Measurements from ENCODE around the gene XPO5. TPM values are rescaled to one million over a fixed set of nuclear protein-coding genes. Genes with fewer than 3 reads are reported as not detected.

Gene XPO5
- total and polyA plus RNA-seq, 10 donors, result 7.1 to 33.1 (median 23.3) TPM

GRCh38 chr6:43491750-43492661 is 83.8 kb downstream of the XPO5 start:
- Histone ChIP-seq H3K27ac (peak overlapping the region in 1 of 8 donors; percentile 9), H3K4me3 (no peak overlapping the region), H3K36me3 (peaks cover 0 to 33% (median 0%) of the 10 kb centered on the region in 6 donors), H3K4me1 (peaks cover 0 to 20% (median 14%) of the 10 kb centered on the region in 6 donors), H3K9me3 (no peaks in the 10 kb centered on the region), H3K27me3 (replicated peaks in 1 of 7) (no peaks in the 10 kb centered on the region)
- intact Hi-C loops (cut with DNase I; ENCODE audit: low total_unique reads), result no loop called here
- 74 to 96% (median 78%) methylated on average over 2 to 10 of the region's 10 CpGs for WGBS, 5 donors
- TF ChIP-seq, protein P1, sequence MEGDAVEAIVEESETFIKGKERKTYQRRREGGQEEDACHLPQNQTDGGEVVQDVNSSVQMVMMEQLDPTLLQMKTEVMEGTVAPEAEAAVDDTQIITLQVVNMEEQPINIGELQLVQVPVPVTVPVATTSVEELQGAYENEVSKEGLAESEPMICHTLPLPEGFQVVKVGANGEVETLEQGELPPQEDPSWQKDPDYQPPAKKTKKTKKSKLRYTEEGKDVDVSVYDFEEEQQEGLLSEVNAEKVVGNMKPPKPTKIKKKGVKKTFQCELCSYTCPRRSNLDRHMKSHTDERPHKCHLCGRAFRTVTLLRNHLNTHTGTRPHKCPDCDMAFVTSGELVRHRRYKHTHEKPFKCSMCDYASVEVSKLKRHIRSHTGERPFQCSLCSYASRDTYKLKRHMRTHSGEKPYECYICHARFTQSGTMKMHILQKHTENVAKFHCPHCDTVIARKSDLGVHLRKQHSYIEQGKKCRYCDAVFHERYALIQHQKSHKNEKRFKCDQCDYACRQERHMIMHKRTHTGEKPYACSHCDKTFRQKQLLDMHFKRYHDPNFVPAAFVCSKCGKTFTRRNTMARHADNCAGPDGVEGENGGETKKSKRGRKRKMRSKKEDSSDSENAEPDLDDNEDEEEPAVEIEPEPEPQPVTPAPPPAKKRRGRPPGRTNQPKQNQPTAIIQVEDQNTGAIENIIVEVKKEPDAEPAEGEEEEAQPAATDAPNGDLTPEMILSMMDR (IDR thresholded peaks at IDR 0.05 in 8 of 11, conservative IDR thresholded peaks at IDR 0.05 in 3 of 11), result no peak
- peak in 1 of 3 donors; percentile 31 for TF ChIP-seq POLR2AphosphoS5 (IDR thresholded peaks at IDR 0.05)
- no peak for TF ChIP-seq POLR2A (IDR thresholded peaks at IDR 0.05)
- DNase-seq, result no peak

DNA sequence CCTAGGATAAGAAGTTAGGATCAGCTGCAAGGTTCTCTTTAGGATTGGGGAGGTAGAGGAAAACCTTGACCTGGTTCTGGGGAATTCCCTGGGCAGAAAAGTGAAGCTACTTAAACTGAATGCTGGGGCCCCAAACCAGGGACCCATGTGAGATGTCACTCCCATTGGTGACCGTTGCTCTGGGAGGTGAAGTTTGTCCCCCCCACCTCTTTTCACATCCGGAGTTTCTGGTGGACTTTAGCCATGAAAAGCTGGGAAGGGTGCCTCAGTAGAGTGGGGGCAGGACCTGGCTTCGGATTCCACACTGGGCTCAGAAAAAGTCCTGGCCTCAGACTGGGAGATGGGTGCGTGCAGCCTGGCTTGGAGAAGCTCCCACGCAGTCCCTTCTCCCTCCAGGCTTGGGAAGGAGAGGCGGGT is 85.3 kb downstream of the XPO5 start:
- no peak for DNase-seq
- Histone ChIP-seq H3K9me3 (no peaks in the 10 kb centered on the region), H3K27me3 (replicated peaks in 1 of 7) (no peaks in the 10 kb centered on the region), H3K4me1 (peaks cover 0 to 20% (median 9%) of the 10 kb centered on the region in 6 donors), H3K36me3 (peaks cover 0 to 47% (median 0%) of the 10 kb centered on the region in 6 donors), H3K27ac (no peak overlapping the region), H3K4me3 (no peak overlapping the region)
- TF ChIP-seq POLR2AphosphoS5 (IDR thresholded peaks at IDR 0.05), result no peak
- TF ChIP-seq POLR2A (IDR thresholded peaks at IDR 0.05), result no peak
- TF ChIP-seq, protein P1 (IDR thresholded peaks at IDR 0.05 in 8 of 11, conservative IDR thresholded peaks at IDR 0.05 in 3 of 11), result no peak
- 74 to 89% (median 84%) methylated on average over 4 to 6 of the region's 6 CpGs for WGBS, 5 donors
- intact Hi-C loops (cut with DNase I; ENCODE audit: low total_unique reads), result no loop called here

- no peaks in the 10 kb centered on the region for H3K27me3 ChIP-seq (replicated peaks in 1 of 7)
- no peaks in the 10 kb centered on the region for H3K9me3 ChIP-seq
- H3K4me1 ChIP-seq, result peaks cover 0 to 13% (median 0%) of the 10 kb centered on the region in 6 donors
- H3K36me3 ChIP-seq, result peaks cover 0 to 55% (median 0%) of the 10 kb centered on the region in 6 donors
- WGBS, 5 donors, result 72 to 94% (median 92%) methylated on average over 10 to 12 of the region's 12 CpGs
- intact Hi-C loops (cut with DNase I; ENCODE audit: low total_unique reads), result no loop called here
- H3K27ac ChIP-seq, result no peak overlapping the region
- DNase-seq, result no peak
- TF ChIP-seq, protein P1 (IDR thresholded peaks at IDR 0.05 in 8 of 11, conservative IDR thresholded peaks at IDR 0.05 in 3 of 11), result no peak
- TF ChIP-seq POLR2A (IDR thresholded peaks at IDR 0.05) (no peak), POLR2AphosphoS5 (IDR thresholded peaks at IDR 0.05) (no peak)
- H3K4me3 ChIP-seq, result no peak overlapping the region
These were observed 86.4 kb downstream of the XPO5 start for GRCh38 chr6:43489277-43490072.
